Measurements from ENCODE around the gene ULK2.

GRCh38 chr17:19886116-19886515, 18.4 kb upstream of the ULK2 start:
- no peak for TF ChIP-seq CTCF (IDR thresholded peaks at IDR 0.05; ENCODE audit: low read depth, low read length)
- TF ChIP-seq EZH2phosphoT487 (IDR thresholded peaks at IDR 0.05; ENCODE audit: low read depth) = no peak

All from OCI-LY3 (cell line).